Caki2 (cell line): ENCODE measurements around the gene CACNA1C. TPM values are rescaled to one million over a fixed set of nuclear protein-coding genes. Genes with fewer than 3 reads are reported as not detected.

ENCODE experiments used
- DNase-seq: peaks from one replicate; pipeline ENCODE4 v3.0.0-alpha.2; 2015; ENCODE audit warnings: low read depth
- in situ Hi-C: cut with HindIII; loops from 2 replicates; pipeline ENCODE4 v1.10.0; 2016; ENCODE audit warnings: low sequenced_read_pairs, low pct_unique_long_range_greater_than_20kb, mixed read lengths
- total RNA-seq: library from RNA; depleted of rRNA; stranded (reverse); fragments of >200 nt; shearing (Covaris generic); gene quantifications from 2 replicates; pipeline ENCODE4 v1.2.3, GENCODE V29; 2014; ENCODE audit warnings: low replicate concordance

The CACNA1C gene
- total RNA-seq, 1 experiment from 2014 or later, result 1.2 TPM

DNA sequence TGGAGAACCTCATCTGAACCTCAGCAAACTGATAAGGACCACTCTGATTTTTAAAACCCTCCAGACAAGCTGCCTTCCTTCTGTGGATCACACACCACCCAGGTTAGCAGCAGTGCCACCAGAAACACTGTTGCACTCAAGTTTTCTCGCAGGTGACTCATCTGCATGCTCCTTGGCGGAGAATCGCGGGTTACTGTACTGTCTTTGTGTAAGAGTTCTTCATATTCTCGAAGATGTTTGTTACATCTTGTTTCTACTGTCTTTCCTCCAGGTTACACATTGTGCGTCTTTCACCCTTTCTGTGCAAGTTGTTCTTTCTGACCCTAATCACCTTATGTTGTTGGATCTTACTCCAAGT lies 331.2 kb downstream of the CACNA1C start:
- no peak for DNase-seq
- in situ Hi-C loops, result no loop called here

DNA sequence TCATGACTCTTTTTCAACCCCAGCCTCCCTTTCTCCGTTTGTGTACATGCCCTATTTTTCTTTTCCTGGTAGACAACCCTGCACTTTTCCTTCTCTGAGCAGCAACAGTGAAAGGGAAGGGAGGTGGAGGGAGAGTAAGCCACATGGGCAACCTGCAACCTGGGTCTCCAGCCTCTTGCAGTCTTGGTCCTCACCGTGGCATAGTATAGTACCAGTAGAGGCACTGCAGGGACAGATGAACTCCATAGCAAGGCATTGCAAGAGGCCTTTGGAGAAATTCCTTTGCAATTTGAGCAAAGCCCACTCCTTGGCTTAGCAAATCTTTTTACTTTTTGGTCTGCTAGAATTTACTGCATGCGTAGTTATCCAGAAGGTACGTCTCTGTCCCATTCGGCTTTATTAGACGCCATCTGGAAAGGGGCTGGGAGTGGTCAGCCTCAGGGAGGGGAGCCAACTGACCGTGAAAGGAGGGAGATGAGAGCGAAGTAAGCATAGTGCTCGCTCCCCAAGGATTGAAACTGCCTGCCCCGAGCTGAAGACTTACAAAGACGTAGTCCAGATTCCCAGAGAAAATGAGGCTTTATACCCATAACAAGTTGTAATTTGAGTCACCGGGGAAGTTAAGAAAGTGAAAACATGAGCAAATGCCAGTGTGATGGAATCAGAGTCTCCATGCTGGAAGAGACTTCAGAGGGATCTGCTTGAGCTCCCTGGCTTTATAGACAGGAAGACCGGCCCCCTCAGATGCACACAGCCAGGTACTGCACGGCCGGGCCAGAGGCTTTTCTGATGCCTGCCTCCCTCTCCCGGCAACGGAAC lies 332.0 kb downstream of the CACNA1C start:
- in situ Hi-C loops, result no loop called here
- no peak for DNase-seq

DNA sequence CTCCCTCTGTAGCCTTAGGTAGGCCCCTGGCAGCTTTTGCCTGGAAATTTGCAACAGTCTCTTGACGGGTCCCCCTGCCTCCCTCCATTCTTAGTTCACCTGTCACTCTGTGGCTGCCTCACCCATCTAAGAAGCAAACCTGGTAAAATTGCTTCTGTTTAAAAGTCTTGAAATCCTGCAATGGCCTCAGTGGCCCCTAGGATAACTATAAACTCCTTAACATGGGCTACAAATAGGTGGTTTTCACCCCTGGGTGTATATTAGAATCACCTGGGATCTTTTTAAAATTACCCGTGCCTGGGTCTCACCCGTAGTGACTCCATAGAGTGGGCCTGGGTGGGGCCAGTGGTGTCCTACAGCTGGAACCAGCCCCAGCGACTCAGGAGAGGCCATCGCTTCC lies 332.7 kb downstream of the CACNA1C start:
- in situ Hi-C loops, result no loop called here
- DNase-seq, result no peak

DNA sequence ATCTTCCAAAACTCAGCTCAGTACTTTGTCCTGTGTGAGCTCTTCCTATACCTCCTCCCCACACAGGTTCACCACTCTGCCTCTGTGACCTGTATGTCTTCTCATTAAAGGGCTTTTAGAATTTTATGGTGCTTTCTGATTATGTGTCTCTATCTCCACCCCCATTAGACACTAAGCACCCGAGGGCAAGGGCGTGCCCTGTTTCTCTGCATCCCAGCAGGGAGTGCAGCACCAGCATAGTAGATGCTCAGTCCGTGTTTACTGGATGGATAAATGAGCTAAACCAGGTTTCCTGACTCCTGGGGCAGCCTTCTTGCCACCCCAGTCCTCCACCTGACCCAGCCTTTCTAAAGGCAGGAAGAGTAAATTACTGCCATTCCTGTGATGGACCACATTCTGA lies 333.8 kb downstream of the CACNA1C start:
- in situ Hi-C loops, result no loop called here
- peak; percentile 47 for DNase-seq

DNA sequence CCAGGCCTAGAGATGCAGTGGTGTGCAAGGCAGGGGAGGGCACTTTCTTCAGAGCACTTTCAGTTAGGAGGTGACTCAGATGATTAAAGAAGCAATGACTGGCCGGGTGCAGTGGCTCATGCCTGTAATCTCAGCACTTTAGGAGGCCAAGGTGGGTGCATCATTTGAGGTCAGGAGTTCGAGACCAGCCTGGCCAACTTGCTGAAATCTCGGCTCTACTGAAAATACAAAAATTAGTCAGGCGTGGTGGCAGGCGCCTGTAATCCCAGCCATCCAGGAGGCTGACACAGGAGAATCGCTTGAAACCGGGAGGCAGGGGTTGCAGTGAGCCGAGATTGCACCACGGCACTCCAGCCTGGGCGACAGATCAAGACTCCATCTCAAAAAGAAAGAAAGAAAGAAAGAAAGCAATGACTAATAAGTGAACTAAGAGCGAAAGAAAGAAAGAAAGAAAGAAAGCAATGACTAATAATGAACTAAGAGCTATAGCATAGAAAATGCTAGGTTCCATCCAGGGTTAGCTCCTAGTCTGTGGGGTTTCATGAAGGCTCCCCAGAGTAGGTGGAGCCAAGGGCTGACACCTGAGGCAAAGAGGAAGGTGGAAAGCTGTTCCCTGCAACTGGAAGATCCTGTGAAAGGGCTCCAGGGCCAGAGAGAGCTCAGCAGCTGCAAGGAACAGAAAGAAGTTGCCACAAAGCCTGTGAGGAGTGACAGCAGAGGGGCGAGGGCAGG lies 334.5 kb downstream of the CACNA1C start:
- in situ Hi-C loops, result no loop called here
- DNase-seq, result peak; percentile 63

DNA sequence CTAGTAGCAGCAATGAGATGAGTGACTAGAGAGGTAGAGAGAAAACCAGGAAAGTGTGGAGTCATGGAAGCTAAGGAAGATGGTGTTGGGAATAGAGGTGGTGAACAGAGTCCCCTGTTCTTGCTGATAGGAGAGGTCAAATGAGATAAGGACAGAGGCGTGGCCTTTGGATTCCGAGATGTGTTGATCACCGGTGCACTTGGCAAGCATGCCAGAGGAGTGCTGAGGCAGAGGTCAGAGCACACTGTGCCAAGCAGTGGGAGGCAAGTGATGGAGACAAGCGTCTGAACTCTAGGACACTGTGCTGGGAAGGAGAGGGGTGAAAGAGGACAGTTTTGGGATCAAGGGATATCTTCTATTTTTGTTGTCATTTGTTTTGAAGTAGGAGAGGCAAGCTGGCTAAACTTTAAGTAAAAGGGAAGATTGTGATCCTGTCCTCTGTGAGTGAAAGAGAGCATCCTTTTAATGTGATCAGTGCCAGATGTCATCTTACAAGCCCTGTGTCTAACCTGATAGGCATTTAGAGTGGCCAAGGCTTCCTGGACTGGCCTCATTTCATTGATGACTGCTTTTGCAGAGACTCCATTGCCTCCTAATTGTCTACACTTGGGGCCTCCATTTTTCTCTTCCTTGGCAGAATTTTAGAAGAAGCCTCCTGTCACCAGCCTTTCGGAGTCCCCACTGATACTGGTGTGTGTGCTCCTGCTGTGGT lies 336.4 kb downstream of the CACNA1C start:
- in situ Hi-C loops, result no loop called here
- DNase-seq, result no peak

DNA sequence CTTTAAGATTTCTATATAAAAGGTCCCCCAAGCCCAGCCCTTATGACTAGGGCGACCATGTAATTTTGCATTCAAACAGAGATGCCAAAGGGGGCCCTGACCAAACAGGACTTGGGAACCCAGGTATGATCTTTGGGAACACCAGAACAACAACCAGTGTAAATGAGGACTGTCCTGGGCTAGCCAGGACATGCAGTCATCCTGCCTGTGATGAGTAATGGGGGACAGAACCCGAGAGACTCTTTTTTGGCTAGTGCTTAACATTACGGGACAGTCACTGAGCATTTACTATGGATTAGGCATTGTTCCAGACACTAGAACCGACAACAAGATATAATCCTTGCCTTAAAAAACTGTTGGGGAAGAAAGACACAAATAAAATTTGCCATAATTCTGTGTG lies 337.3 kb downstream of the CACNA1C start:
- no peak for DNase-seq
- in situ Hi-C loops, result no loop called here

DNA sequence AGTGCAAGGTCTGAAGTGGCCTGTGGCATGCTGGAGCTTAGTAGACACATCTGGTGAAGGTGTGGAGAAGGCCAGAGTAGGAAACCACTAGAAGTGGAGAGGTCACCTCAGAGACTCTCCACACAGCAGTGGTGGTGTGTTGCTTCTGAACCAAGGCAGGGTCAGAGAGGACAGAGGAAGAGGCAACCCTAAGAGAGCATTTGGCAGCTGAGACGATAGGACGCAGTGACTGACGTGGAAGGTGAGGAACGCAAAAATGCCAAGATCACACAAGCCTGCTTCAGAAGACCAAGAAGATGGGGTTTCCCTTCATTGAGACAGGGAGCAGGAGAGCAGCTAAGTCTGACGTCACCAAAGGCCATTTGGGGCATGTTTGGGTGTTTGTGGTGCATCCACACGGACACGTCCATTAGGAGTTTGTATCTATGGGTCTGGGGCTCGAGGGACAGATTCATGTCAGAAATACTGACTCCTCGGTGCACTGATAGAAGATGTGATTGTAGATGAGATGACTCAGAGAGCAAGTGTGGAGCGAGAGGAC lies 338.1 kb downstream of the CACNA1C start:
- in situ Hi-C loops, result no loop called here
- no peak for DNase-seq

DNA sequence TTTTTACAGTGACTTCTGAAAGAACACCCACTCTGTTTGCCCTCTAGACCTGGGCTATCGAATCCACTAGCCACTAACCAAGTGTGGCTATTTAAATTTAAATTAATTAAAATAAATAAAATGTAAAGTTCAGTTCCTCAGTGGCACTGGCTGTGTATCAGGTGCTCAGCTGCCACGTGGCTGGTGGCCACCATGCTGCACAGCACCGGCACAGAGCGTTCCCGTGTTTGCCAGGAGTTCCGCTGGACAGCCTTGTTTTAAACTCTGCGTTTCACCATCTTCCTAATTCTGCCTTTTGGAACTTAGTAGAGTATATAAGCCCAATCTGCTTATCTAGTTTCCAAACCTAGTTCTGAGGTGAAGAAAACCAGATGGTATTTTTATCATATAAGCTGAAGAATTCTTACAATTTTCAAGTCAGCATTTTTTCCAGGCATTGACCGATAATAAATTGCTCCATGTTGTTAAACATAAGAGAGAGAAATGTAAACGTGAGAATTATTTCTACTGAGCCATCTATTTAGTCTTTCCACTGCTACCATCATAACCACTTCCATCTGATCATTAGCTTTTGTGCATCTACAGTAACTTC lies 339.0 kb downstream of the CACNA1C start:
- in situ Hi-C loops, result no loop called here
- DNase-seq, result no peak

DNA sequence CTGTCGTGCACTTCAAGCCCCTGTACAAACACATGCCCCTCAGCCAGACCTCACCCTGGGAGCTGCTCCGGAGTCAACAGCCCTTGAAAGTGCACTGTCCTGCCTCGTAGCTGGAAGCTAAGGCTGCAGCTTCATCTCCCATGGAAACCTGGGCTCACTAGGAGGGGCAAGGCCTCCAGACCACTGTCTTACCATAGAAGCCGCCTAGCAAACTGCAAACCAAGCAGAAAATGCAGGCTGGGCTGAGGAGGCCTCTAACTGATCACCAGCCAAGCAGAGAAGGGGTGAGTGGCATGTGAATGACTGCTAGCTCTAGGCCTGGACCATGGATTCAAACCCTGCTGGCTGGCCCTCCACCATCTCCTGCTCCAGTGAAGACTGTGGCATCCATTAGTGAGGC lies 340.2 kb downstream of the CACNA1C start:
- in situ Hi-C loops, result no loop called here
- DNase-seq, result no peak

DNA sequence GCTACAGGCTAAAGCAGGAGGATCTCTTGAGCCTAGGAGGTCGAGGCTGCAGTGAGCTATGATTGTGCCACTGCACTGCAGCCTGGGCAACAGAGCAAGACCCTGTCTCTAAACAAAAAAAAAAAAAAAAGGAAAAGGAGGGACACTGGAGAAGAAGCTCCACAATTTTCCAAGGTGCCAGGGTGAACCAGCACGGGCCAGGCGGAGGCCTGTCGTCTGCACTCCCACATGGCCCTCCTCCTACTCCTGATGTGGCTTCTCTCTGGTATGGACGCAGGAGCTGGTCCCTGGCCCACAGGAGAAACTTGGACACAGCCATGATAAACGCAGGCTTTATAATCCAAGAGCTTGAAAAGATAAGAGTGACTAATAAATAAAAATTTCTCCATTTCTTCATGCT lies 341.2 kb downstream of the CACNA1C start:
- in situ Hi-C loops, result no loop called here

DNA sequence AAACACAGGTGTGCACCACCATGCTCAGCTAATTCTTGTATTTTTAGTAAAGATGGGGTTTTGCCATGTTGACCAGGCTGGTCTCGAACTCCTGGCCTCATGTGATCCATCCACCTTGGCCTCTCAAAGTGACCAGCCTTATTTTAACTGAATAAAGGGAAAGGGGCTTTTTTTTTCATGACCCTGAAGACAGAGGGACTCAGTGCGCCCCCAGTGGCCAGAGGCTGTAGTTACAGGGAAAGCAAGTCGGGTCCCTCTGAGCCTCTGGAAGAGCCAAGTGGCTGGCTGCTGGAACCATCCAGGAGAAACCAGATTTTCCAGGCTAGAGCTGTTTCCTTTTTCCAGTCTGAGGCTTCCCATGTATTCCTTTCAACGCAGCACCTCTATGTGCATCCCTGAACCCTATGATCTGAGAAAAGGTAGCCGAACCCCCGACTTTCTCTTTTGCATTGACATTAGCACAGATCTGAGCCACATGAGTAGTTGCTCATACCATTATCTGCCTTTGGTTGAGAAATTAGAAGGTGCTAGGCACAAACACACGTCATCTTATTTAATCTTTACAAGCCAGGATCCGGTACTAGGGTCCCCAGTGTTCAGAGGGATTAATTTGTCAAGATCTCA lies 342.7 kb downstream of the CACNA1C start:
- DNase-seq, result no peak
- in situ Hi-C loops, result no loop called here

More for the DNA sequence above, 341.2 kb downstream of the CACNA1C start:
- DNase-seq, result no peak

DNA sequence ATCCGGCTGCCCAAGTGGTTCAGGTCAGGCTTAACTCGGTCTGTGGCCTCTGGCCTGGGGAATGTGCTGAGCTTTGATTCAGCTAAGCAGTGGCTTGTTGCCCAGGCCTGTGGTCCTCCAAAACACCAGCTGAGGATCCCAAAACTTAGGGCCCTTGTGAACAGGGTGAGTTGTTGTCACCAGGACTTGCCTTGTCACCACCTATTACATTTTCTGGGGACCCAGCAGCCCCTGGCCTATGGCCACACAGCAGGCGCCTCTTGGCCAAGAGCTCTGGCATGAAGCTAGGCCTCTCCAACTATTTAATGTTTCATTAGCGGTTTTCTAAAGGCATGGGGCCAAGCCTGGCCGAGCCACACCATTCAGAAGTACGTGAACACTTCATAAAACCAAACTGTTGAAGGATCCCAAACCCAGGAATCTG lies 343.7 kb downstream of the CACNA1C start:
- no peak for DNase-seq
- in situ Hi-C loops, result no loop called here

DNA sequence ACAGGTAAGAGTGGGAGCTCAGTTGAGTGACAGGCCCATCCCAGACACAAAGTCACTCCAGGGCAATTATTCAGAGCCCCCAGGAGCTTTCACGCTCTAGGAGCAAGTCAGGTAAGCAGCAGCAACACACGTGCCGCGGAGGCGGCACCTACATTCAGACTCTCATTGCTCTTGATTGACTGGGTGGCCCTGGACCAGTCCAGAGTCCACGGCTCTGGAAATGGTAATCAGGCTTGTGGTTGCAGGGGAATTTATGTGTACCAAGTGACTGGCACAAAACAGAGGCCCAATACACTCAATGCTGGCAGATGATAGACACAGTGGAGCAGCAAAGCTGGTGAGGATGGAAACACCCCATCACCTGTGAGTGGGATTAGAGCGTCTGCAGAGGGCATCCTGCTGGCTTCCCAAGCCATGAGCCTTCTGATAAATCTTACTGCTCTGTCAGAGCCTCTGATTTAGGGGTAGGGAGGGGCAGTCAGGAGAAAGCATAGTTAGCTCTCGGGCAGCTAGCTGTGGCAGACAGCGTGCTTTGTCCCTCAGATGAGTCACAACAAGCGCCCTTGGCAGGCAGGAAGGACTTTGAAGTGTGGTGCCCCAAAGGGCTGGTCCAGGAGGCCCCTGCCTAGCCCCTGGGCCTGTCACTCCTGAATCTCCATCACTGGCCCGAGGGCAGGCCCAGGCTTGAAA lies 344.7 kb downstream of the CACNA1C start:
- peak; percentile 47 for DNase-seq
- in situ Hi-C loops, result no loop called here

DNA sequence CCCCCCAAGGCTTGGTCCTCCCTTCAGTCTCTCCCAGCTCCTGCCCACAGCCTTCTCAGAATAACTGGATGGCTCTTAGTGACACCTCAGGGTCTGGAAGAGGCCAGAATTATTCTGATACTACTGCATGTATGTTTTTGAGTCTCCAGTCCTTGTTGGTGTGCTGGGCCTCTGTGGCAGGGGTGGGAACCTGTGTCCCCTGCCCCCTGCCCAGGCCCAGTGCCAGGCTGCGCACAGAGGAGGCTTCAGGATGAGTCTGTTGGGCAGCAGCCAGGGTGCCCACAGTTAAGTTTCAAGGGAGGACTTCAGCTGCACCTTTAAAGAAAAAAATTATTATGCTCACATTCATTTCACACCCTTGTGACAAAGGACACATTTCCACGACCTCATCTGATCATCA lies 348.3 kb downstream of the CACNA1C start:
- DNase-seq, result no peak
- in situ Hi-C loops, result no loop called here

DNA sequence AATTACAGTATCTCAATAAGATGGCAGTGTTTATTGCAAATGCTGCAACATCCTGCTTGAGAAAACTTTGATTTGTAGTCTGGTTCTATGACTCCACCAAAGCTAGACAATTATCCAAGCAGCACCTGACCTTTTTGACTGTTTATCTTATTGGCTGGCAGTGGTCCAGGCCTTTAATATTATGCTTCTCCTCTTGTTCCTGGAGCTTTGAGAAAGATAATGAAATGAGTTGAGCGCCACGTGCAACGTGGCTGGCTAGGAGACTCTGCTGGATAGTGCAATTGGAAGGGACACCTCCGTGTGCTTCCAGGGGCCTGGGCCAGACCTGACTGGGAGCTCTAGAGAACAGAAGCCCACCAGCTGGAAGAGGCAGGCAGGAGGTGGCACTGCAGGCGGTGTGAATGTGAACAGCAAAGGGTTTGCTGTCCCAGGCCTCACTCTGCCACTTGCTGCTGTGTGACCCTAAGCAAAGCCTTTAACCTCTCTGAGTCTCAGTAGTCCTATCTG lies 349.3 kb downstream of the CACNA1C start:
- in situ Hi-C loops, result no loop called here
- peak; percentile 28 for DNase-seq

DNA sequence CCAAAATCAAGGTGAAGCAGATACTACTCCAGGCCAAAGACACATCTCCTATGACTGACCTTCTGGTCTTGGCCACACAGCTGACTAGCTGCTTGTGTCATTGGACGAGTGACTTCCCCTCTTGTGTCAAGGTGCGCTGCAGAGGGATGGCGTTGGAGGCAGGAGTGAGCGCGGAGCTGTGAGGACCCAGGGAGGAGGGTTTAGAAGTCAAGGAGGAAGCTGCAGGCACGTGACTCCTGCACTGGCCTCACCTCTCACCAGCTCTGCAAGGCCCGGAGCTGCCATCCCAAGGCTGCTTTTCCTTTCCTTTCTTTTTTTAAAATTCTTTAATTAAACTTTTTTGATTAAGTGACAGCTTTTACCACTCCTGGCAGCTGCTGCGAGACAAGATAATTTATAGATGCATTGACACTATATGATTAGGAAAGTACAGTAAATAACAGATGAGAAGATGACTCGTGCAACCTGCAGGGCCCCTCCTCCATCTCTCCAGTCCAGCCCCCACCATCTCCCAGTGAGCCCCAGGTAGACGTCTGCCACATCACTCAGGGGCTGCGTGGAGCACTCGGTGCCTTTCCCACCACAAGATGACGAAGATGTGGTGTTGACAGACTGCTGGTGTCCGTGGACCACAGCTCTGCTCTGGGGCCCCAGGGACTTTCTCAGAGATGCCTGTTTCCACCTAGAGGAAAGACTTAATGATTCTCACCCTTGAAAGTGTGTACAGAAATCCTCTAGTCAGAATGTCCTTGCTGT lies 350.6 kb downstream of the CACNA1C start:
- DNase-seq, result no peak
- in situ Hi-C loops, result no loop called here
